Osteoblast (primary cell): ENCODE results near the gene NBL1. TPM values are rescaled to one million over a fixed set of nuclear protein-coding genes. Genes with fewer than 3 reads are reported as not detected.
"Not testable (repeated sequence)": the region's sequence is repeated elsewhere in the genome, so short reads cannot be mapped to it uniquely, and the experiment has no call there.

Experiments used
- DNase-seq: peaks from one replicate; pipeline ENCODE4 v3.0.0; 2011; ENCODE audit warnings: low spot score, mixed read lengths; ENCODE audit not compliant: insufficient read length; ENCODE audit errors: missing footprints
- H2AFZ ChIP-seq: 2 replicates; pipeline ENCODE4 v1.6.0; 2011; ENCODE audit warnings: mild to moderate bottlenecking, low read length
- H3K27ac ChIP-seq: 2 replicates; pipeline ENCODE4 v1.5.1; 2011; ENCODE audit warnings: mild to moderate bottlenecking, low read depth, low read length, moderate library complexity
- H3K27me3 ChIP-seq: 2 replicates; pipeline ENCODE4 v1.6.0; 2012; ENCODE audit warnings: mild to moderate bottlenecking, control low read depth, inconsistent platforms, low read length, moderate library complexity; ENCODE audit not compliant: insufficient read depth
- H3K36me3 ChIP-seq: 2 replicates; pipeline ENCODE4 v1.5.1; 2011; ENCODE audit warnings: mild to moderate bottlenecking, low read length, control low read depth, moderate library complexity; ENCODE audit not compliant: insufficient read depth
- H3K4me1 ChIP-seq: 2 replicates; pipeline ENCODE4 v1.5.1; 2011; ENCODE audit warnings: mild to moderate bottlenecking, low read length, control low read depth, moderate library complexity; ENCODE audit not compliant: insufficient read depth
- H3K4me2 ChIP-seq: 2 replicates; pipeline ENCODE4 v1.6.0; 2011; ENCODE audit warnings: mild to moderate bottlenecking, low read length; ENCODE audit not compliant: insufficient read depth
- H3K4me3 ChIP-seq: fragments of 200-600 bp; sonication (generic); 3 replicates; pipeline ENCODE4 v1.5.1; 2012; ENCODE audit warnings: mild to moderate bottlenecking, low read length, inconsistent platforms; ENCODE audit not compliant: insufficient read depth
- H3K79me2 ChIP-seq: 2 replicates; pipeline ENCODE4 v1.6.0; 2012; ENCODE audit warnings: mild to moderate bottlenecking, low read length, control low read depth, inconsistent platforms; ENCODE audit not compliant: insufficient read depth
- H3K9me3 ChIP-seq: 2 replicates; pipeline ENCODE4 v1.5.1; 2011; ENCODE audit warnings: low read depth, low read length, control low read depth
- H4K20me1 ChIP-seq: 2 replicates; pipeline ENCODE4 v1.6.0; 2012; ENCODE audit warnings: mild to moderate bottlenecking, low read length, control low read depth; ENCODE audit not compliant: insufficient read depth
- total RNA-seq: library from RNA; depleted of rRNA; stranded (reverse); fragments of >200 nt; gene quantifications from 2 replicates; pipeline ENCODE4 v1.2.3, GENCODE V29; 2012
- TF ChIP-seq, protein P1 (sequence below): IDR thresholded peaks from 2 replicates; pipeline ENCODE4 v1.5.1; 2011; ENCODE audit warnings: mild to moderate bottlenecking, low read depth, low read length, moderate library complexity; ENCODE audit errors: extremely low read depth

NBL1 gene
- total RNA-seq, 1 donor: 88.7 TPM

DNA sequence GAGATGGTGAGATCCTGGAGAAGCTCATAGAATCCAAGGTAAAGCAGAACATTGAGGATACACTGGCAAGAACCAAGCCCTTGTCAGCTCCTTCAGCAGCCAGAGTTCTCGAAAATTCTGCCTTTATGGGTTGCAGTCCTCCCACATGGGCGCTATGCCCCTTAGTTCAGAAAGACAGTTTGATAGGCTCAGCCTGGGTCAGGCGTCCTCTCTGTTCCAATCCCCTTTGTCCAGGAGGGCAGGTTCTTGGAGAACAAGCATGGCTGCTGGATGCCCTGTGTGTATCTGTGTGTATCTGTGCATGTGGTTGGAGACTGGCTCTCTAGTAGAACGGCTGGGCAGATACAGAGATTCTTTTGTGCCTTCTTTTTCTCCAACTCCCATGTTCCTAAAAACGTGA lies 8.0 kb upstream of the NBL1 start:
- Histone ChIP-seq H3K27ac (no peak overlapping the region), H4K20me1 (no peaks in the 10 kb centered on the region), H3K4me3 (no peak overlapping the region), H3K4me2 (no peak overlapping the region), H3K27me3 (no peaks in the 10 kb centered on the region), H3K4me1 (no peaks in the 10 kb centered on the region), H2AFZ (no peak overlapping the region), H3K79me2 (no peaks in the 10 kb centered on the region), H3K36me3 (no peaks in the 10 kb centered on the region), H3K9me3 (no peaks in the 10 kb centered on the region)
- TF ChIP-seq, protein P1, sequence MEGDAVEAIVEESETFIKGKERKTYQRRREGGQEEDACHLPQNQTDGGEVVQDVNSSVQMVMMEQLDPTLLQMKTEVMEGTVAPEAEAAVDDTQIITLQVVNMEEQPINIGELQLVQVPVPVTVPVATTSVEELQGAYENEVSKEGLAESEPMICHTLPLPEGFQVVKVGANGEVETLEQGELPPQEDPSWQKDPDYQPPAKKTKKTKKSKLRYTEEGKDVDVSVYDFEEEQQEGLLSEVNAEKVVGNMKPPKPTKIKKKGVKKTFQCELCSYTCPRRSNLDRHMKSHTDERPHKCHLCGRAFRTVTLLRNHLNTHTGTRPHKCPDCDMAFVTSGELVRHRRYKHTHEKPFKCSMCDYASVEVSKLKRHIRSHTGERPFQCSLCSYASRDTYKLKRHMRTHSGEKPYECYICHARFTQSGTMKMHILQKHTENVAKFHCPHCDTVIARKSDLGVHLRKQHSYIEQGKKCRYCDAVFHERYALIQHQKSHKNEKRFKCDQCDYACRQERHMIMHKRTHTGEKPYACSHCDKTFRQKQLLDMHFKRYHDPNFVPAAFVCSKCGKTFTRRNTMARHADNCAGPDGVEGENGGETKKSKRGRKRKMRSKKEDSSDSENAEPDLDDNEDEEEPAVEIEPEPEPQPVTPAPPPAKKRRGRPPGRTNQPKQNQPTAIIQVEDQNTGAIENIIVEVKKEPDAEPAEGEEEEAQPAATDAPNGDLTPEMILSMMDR: no peak
- peak; percentile 65 for DNase-seq

DNA sequence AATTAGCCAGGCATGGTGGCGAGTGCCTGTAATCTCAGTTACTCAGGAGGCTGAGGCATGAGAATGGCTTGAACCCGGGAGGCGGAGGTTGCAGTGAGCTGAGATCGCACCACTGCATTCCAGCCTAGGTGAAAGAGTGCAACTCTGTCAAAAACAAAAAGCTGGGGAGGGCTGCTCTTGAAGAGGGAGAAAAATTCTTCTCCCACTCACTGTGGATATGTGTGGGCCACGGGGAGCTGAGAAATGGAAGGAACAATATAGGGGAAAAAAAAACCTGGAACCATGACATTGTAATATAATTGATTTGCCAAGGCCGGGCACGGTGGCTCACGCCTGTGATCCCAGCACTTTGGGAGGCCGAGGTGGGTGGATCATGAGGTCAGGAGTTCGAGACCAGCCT lies 7.4 kb upstream of the NBL1 start:
- not testable (repeated sequence) for DNase-seq, H3K79me2 ChIP-seq, H3K4me3 ChIP-seq, H3K4me1 ChIP-seq, H4K20me1 ChIP-seq, H3K9me3 ChIP-seq, H2AFZ ChIP-seq, H3K27me3 ChIP-seq, H3K36me3 ChIP-seq, H3K27ac ChIP-seq, H3K4me2 ChIP-seq

DNA sequence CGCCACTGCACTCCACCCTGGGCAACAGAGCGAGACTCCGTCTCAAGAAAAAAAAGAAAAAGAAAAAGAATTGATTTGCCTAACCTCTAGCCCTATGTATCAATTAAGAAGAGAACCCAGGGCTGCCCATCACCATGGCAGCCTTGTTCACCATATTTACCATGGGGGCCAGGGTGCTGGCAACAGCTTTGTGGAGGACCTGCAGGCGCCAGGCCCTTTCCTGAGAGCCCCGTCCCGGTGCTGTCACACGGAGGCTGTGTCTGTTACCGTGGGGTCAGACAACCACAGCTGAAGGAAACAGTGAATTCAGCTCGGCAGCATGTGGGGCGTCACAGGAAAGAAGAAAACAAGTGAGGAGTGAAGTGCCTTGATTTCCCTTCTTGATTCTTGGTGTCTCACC lies 6.5 kb upstream of the NBL1 start:
- no peak overlapping the region for H3K4me2 ChIP-seq
- no peaks in the 10 kb centered on the region for H3K36me3 ChIP-seq
- no peaks in the 10 kb centered on the region for H3K9me3 ChIP-seq
- H3K27me3 ChIP-seq: no peaks in the 10 kb centered on the region
- H3K4me1 ChIP-seq: no peaks in the 10 kb centered on the region
- no peak overlapping the region for H3K4me3 ChIP-seq
- H3K79me2 ChIP-seq: no peaks in the 10 kb centered on the region
- H3K27ac ChIP-seq: no peak overlapping the region
- TF ChIP-seq, protein P1: no peak
- DNase-seq: no peak
- no peaks in the 10 kb centered on the region for H4K20me1 ChIP-seq
- no peak overlapping the region for H2AFZ ChIP-seq

DNA sequence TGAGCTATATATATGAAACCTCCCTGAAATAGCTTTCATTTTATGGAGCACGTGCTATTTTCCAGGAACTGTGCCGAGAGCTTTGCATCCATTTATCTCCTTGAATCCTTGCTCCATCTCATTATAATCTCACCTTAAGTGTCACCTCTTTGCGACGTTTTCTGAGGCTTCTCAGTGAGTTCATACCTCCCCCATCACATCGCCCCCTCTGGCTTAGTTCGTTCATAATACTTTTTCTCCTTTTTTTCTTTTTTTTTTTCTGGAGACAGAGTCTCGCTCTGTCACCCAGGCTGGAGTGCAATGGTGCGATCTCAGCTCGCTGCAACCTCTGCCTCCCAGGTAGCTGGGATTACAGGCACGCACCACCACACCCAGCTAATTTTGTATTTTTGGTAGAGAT lies 4.9 kb upstream of the NBL1 start:
- not testable (repeated sequence) for H3K9me3 ChIP-seq, H3K27me3 ChIP-seq, H3K27ac ChIP-seq, H3K4me3 ChIP-seq, H3K4me1 ChIP-seq, H4K20me1 ChIP-seq, H3K4me2 ChIP-seq, H3K36me3 ChIP-seq, H3K79me2 ChIP-seq, H2AFZ ChIP-seq
- DNase-seq: peak; percentile 66

DNA sequence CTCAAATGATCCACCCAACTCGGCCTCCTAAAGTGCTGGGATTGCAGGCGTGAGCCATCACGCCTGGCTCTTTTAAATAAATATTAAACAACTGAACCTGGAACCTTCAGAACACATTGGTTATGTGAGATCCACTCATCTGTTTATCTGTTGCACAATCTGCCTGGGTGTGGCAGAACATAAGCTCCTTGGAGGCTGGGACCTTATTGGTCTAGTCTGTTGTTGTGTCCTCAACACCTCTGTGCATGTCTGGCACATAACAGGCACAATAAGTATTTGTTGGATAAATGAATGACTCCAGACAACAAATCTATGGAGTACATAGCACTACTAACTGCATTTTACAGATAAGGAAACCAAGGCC lies 4.1 kb upstream of the NBL1 start:
- Histone ChIP-seq H3K4me3 (no peak overlapping the region), H3K27ac (no peak overlapping the region), H3K9me3 (no peaks in the 10 kb centered on the region), H3K36me3 (no peaks in the 10 kb centered on the region), H3K27me3 (no peaks in the 10 kb centered on the region), H4K20me1 (no peaks in the 10 kb centered on the region), H2AFZ (no peak overlapping the region), H3K4me1 (peaks cover 4% of the 10 kb centered on the region), H3K4me2 (no peak overlapping the region), H3K79me2 (peaks cover 8% of the 10 kb centered on the region)
- TF ChIP-seq, protein P1: no peak
- DNase-seq: no peak
